Calu3 (cell line): ENCODE measurements around the gene AAGAB. TPM values are rescaled to one million over a fixed set of nuclear protein-coding genes. Genes with fewer than 3 reads are reported as not detected.
A peak's percentile ranks its signal among the peaks of the same experiment; 100 is the strongest.

Source experiments
- BruUV-seq: library from RNA; stranded (reverse); fragments of 400-500 nt; replicated peaks from 2 replicates; lab custom pipeline; 2021; lab: Mats Ljungman, UMichigan
- CTCF ChIA-PET: fragments of 300-600 bp; sonication (Branson Sonifier 250); formaldehyde crosslinking; loops from one replicate; lab custom pipeline; 2022; ENCODE audit warnings: antibody characterized with exemption; lab: Charles Lee
- DNase-seq: peaks from one replicate; pipeline ENCODE4 v3.0.0; 2022
- H3K27ac Mint-ChIP-seq: one replicate; pipeline ENCODE4 v1.8.0; 2022; ENCODE audit warnings: mixed read lengths; ENCODE audit not compliant: unreplicated experiment
- H3K27me3 Mint-ChIP-seq: one replicate; pipeline ENCODE4 v1.8.0; 2022; ENCODE audit warnings: mixed read lengths; ENCODE audit not compliant: unreplicated experiment
- H3K36me3 Mint-ChIP-seq: one replicate; pipeline ENCODE4 v1.8.0; 2022; ENCODE audit warnings: mild to moderate bottlenecking, moderate library complexity, mixed read lengths; ENCODE audit not compliant: insufficient read depth, unreplicated experiment
- H3K4me1 Mint-ChIP-seq: one replicate; pipeline ENCODE4 v1.8.0; 2022; ENCODE audit warnings: mild to moderate bottlenecking, low read depth, mixed read lengths; ENCODE audit not compliant: unreplicated experiment
- H3K4me3 Mint-ChIP-seq: one replicate; pipeline ENCODE4 v1.8.0; 2022; ENCODE audit warnings: mild to moderate bottlenecking, low read depth, moderate library complexity, mixed read lengths; ENCODE audit not compliant: unreplicated experiment
- H3K9me3 Mint-ChIP-seq: one replicate; pipeline ENCODE4 v1.8.0; 2022; ENCODE audit warnings: low read depth, mixed read lengths; ENCODE audit not compliant: unreplicated experiment
- CTCF ChIP-seq: fragments of 200-600 bp; IDR thresholded peaks from one replicate; pipeline ENCODE4 v1.8.0; 2022; ENCODE audit warnings: antibody characterized with exemption; ENCODE audit not compliant: unreplicated experiment
- intact Hi-C: fragments of 100-400 bp; cut with micrococcal nuclease; formaldehyde crosslinking; loops from one replicate; pipeline ENCODE4 v1.10.0; 2022; ENCODE audit not compliant: unreplicated experiment
- total RNA-seq: library from RNA; stranded (reverse); gene quantifications from 2 replicates; pipeline ENCODE4 v1.2.3, GENCODE V29; 2022

The AAGAB gene
- total RNA-seq, 1 experiment from 2014 or later: 68.1 TPM

- H3K27ac Mint-ChIP-seq: peak overlapping the region; percentile 64
Measured at GRCh38 chr15:67152429-67152828, 102.0 kb downstream of the AAGAB start.

More at GRCh38 chr15:67152429-67152828, 102.0 kb downstream of the AAGAB start:
- no peak for DNase-seq
- no peak for TF ChIP-seq CTCF
- Mint-ChIP-seq H3K4me1 (peaks cover 60% of the 10 kb centered on the region), H3K9me3 (no peaks in the 10 kb centered on the region), H3K36me3 (peaks cover 71% of the 10 kb centered on the region), H3K4me3 (no peak overlapping the region), H3K27me3 (no peaks in the 10 kb centered on the region)
- no TSS peak for BruUV-seq
- CTCF ChIA-PET: no interaction called here
- intact Hi-C loops: no loop called here

Other genes starting within 250 kb of the AAGAB start
- 121 and 147 TPM in 2 replicates for gene SMAD3, start 189.1 kb downstream of the AAGAB start, total RNA-seq
- 5.5 and 8.1 TPM in 2 replicates for gene IQCH, start 125 bp upstream of the AAGAB start, total RNA-seq